Stimulated activated CD8-positive, alpha-beta memory T cell treated with anti-CD3 and anti-CD28 coated beads, Interleukin-2, amount 100 ng/mL, for 1 hour (primary cell): ENCODE measurements around the gene PDLIM1.

ENCODE experiments used
- DNase-seq, 2 donors: peaks; one replicate each; pipeline ENCODE4 v3.0.0-alpha.2; 2020; ENCODE audit warnings: low read depth in 2 of 2

The PDLIM1 gene

DNA sequence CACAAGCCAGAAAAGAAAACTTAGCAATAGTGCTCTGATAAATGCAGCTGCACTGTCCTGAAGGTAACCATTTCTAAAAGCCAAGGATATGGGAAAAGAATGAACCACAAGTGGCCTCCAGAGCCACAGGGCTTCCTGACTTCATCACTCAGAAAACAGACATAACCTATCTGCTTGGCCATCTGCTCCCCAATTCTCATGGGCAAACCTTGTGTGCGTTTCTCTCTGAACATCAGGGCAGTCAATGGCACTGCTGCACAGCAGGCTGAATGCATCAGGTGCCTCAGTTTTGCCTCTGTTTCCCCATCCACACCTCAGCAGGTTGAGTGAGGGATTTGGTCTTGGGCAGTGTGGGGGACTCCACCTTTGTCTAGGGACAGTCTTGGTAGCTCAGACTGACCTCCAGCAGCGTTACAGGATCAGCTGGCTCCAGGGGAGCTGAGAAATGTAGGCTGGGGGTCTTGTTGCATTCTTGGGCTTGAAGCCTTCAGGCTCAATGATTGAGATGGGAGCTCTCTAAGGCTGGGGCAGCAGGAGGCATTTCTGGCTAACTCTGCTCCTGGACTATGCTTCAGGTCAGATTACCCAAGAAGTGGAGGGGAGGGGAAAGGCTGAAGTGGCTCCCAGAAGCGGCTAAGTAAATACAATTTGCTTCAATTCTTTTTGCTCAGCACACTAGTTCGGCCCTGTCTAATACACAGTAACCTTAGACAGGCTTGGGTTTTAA is 23.6 kb upstream of the PDLIM1 start:
- no peak for DNase-seq

- no peak for DNase-seq
Observed at GRCh38 chr10:95312986-95313495, 22.2 kb upstream of the PDLIM1 start.

DNA sequence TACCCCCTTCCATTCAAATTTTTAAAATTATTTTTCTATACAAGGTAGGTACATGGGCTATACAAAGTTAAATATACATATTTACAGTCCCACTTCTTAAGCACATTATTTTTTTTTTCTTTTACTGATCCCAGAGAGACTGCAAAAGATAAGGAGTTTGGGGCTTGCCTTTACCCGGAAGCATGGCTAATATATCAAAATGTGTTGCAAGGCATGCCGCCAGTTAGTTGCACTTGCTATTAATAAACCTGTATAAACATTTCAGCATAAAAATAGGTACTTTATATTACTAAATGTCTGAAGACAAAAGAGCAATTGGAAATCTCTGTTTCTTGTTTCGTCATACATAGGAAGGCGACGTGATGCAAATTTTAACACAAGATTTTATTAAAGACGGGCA is 21.5 kb upstream of the PDLIM1 start:
- no peak for DNase-seq

DNA sequence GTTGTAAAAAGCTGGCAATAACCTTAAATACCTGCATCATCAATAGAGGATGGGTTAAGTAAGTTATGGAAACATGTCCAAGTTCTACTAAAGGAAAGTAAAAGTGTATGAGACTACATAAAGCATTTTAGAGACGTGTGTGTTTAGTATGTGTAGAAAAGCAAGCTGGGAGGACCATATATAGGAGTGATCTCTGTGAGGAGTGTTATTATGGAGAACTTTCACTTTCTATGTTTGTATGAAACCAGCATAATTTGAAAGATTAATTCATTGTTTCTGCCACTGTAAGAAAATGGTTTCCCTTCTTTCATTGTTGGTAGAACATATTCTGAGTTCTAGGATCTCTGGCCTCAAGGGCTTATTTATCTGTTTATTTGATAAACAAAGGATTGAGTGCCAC is 19.2 kb upstream of the PDLIM1 start:
- no peak for DNase-seq

GRCh38 chr10:95308389-95309302 is 17.8 kb upstream of the PDLIM1 start:
- no peak for DNase-seq

- no peak for DNase-seq
Observed at GRCh38 chr10:95306851-95307250, 16.0 kb upstream of the PDLIM1 start.

DNA sequence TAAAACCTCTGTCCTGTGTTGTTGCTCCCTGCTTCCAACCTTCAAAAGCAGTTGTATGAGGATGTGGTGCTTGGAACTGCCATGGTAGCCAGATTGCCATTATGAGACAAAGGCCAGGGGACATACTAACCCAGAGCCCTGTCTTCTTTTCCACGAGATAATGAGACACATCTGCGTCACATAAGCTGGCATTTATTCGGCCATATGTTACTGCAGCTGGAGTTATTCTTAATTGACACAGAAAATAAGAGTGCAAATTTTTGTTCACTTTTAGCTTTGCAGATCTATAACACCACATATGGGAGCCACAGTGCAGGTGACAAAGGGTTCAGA is 15.5 kb upstream of the PDLIM1 start:
- no peak for DNase-seq

GRCh38 chr10:95305606-95306317 is 15.0 kb upstream of the PDLIM1 start:
- no peak for DNase-seq

DNA sequence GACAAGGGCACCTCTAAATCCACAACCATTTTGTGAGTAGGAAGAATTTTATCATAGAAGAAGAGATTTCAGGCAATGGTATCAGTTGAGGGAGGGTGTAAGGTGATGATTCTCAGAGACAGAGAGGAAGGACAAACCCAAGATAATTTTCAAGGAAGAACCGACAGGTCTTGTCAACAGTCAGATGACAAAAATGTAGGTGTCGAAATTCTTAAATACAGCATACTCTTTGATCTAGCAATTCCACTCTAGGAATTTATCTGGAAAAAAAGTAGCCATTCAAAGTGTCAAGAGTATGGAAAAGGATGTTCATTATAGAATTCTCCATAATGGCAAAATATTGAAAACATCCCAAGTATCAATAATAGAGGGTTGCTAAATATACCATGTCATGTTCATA is 14.2 kb upstream of the PDLIM1 start:
- no peak for DNase-seq

GRCh38 chr10:95304463-95304862 is 13.7 kb upstream of the PDLIM1 start:
- no peak for DNase-seq

DNA sequence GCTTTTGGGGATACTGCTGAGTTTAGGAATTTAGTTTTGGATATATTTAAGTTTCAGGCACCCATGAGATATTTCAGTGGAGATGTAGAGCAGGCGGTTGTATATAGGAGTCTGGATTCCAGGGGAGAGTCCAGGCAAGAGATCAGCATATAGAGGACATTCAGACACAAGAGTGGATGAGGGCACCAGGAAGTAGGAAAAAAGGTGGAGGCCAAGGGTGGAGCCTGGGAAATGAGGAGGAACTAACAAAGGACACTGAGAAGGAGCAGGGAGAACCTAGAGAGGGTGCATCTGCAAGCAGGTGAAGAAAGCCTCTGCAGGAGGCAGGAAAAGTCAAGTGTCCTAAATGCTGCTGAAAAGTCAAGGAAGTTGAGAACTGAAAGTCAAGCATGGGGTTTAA is 13.1 kb upstream of the PDLIM1 start:
- DNase-seq = no peak

DNA sequence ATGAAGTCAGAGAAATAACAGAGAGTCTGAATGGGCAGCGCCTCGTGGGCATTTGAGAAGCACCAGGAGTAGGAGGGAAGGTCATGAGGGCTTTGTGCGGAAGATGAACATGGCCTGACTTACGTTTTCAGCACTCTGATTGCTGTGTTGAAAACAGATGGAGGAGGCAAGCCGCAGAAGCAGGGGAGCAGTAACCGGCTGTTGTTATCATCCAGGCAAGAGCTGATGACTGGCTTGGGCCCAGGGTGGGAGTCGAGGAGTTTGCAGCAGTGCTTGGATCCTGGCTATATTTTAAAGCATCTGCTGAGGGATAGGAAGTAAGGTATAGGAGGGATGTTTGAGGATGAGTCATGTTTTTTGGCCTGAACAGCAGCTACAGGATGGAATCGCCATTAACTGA is 12.7 kb upstream of the PDLIM1 start:
- DNase-seq = no peak

DNA sequence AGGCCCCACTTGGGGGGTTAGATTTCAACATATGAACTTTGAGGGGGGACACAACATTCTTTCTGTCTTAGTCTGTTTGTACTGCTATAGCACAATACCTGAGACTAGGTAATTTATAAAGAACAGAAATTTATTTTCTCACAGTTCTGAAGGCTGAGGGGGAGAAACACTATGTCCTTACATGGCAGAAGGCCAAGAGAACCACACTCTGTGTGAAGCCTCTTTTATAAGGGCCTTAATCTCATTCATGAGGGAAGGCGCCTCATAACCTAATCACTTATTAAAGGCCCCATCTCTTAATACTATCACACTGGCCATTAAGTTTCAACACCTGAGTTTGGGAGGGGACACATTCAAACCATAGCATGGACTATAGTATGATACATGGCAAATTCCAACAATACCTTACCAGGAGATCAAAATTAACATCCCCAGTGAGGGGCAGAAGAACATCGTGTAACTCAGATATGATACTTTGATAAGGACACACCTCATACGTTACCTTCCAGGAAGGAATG is 9.3 kb upstream of the PDLIM1 start:
- DNase-seq = no peak

- DNase-seq = no peak
Observed at GRCh38 chr10:95297402-95297801, 6.6 kb upstream of the PDLIM1 start.

- no peak for DNase-seq
Observed at GRCh38 chr10:95296764-95297163, 6.0 kb upstream of the PDLIM1 start.

DNA sequence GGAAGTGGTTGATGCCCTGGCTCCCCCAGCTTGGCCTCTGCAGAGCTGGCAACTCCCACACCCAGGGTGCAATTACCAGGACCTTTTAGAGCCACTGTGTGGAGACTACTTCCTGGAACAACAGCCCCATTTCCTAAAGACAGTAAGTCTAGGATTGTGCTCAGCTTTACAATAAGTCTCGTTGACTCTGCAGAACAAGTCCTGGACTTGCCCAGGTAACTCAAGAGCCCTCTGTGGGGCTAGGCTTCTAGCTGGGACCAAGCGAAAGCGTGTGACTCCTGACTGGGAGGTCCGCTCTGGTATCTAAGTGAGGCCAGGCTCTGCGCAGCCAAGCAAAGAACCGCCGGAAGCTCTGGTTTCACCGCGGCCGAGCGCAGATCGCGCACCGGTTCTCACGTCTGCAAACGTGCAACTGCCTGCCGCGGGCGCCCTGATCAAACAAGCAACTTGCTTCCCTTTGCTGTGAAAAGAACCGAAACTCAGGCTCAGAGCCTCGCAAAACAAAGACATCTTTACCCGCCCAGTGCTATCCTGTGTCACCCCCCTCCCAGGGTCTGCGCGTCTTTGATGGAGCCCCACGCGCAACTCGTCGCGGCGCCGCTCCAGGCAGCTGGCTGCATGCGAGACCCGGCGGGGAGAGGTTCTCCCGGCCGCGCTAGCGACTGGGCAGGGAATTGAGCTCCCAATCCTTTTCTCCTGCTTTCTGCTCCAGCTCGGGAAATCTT is 4.4 kb upstream of the PDLIM1 start:
- DNase-seq = no peak

DNA sequence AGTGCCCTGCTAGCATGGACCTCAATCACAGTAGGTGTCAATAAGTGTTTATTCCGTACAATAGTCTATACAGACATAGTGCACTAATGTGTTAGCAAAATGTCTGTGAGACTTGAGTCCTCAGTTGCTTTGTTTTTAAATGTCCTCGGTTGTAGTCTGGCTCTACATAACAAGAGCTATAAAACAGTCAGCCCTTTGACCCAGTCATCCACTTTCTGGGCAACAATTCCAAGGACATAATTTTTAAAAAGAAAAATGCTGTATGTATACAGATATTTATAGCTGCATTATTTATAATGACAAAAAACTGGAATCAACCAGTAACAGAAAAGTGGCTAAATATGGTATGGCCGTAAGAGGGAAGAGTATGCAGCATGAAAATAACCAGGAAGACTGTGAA is 2.8 kb upstream of the PDLIM1 start:
- no peak for DNase-seq

DNA sequence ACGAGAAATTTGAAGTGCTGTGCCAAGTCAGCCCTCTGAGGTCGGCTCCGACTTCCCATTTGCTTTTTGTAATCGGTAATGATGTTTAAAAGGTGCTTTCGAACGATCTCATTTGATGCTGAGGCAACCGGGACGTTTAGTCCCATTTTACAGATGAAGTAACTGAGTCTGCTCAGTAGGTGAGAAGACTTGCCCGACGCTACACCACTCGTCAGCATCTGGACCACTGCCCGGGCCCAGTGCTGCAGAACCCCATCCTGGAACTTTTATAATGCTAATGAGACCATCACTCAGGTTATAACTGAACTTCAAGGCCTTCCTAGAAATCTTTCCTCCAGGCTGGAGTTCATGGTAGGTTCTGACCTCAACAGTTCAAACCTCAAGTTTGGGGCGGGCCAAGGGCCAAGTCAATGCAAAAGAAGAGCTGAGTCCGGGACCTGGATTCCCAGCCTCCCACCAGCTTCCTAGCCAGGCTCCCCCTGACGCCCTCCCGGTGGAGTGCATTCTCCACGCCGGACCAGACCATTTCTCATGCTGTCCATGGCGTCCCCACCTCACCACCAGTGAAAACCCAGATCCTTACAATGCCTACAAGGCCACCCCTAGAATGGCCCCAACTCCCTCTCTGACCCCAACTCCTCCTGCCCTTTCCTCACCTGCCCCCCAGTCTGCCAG is 699 bp upstream of the PDLIM1 start:
- no peak for DNase-seq

- DNase-seq = no peak
Observed at GRCh38 chr10:95289921-95290421, 832 bp downstream of the PDLIM1 start.

DNA sequence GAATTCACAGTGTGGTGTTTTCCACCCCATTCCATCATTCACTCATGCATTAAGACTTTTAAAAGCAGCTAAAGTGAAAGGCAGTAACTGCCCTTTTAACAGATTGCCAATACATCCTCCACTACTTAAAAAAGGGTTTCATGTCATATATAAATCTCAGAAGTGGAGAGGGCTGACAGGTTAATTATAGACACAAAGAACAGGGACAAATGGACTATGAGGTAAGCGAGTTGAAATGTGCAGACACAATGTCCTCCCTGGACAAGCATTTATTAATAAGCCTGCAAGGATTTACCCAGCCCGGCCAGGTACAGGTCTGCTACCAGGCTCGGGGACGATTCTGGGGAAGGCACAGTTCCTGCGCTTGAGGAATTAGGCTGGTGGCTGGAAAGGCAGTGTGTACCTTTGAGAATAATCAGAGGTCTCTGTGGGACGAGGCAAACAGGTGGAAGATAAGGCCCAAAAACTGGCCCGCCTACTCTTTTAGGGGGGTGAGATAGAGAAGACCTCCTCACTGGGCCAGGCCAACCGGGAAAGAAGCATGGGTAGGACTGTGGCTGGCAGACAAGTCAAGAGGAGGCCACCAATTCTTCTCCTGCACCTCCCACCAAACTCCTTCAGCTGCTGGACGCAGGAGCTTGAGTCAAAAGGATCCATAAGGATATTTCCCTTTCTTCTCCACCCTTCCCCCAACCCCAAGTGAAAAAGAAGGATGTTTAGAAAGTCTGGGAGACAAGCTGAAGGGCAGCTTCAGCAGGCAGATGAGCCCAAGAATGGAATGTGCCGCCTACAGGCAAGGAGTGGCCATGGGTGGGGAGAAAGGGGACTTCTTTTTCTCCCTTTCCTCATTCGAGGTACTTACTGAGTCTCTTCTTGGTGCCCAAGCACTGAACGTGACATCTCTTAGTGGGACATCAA is 1.5 kb downstream of the PDLIM1 start:
- no peak for DNase-seq
